Measurements from ENCODE around the gene HSPA4.
"Not testable (repeated sequence)": the region's sequence is repeated elsewhere in the genome, so short reads cannot be mapped to it uniquely, and the experiment has no call there.

HSPA4 gene

DNA sequence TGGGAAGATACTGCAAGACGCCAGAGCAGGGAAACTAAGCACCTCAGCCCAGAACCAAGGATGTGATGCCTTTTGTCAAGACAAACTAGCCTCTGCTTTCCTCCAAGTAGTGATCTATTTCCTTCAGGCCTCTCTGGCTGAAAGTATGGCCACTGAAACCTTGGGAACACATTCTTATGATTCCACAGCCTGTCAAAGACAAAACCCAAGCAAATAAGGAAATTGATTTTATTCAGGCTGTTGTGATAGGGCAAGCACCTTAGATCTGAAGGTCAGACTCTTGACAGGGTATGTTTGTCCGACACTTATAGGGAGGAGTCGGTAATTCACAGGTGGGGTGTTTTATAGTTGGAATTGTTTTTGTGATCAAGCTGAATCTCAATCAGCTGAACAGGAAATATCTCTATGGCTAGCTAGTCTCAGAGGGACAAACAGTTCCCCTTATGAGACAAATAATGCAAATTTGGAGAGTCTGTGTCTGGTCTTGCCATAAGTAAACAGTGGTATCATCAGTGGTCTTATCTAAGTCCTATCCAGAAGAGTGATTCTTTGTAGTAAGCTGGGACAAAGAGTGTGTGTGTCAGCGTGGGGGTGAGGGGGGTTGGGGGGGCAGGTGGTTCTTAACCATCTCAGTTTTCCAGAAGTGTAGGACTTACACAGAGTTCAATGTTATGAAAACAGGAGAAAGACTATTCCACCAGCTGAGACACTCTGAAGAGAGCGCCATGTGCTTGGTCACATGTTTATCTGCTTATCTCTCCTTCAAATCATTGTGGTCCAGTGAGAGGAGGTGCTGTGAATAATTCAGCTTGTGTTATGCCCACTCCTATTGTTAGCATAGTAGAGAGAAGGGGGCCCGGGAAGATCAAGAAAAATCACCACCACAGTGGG lies 18.7 kb upstream of the HSPA4 start:
- no peak for DNase-seq
- Histone ChIP-seq H3K4me2 (ENCODE audit: low read depth, low read length) (no peak overlapping the region), H3K27ac (ENCODE audit: low read length) (no peak overlapping the region), H2AFZ (ENCODE audit: low read length) (no peak overlapping the region), H3K27me3 (replicated peaks; ENCODE audit: insufficient read depth, low read length) (no peaks in the 10 kb centered on the region), H3K4me1 (ENCODE audit: low read length) (no peaks in the 10 kb centered on the region), H4K20me1 (ENCODE audit: insufficient read depth, low read length) (no peaks in the 10 kb centered on the region), H3F3A (ENCODE audit: insufficient read depth, low read length) (no peaks in the 10 kb centered on the region), H3K9me2 (replicated peaks; ENCODE audit: insufficient read depth, low read length) (no peaks in the 10 kb centered on the region), H3K9me3 (replicated peaks; ENCODE audit: insufficient read depth, low read length) (no peaks in the 10 kb centered on the region), H3K79me2 (ENCODE audit: low read length) (no peaks in the 10 kb centered on the region), H3K4me3 (ENCODE audit: low read length) (no peak overlapping the region), H3K36me3 (replicated peaks; ENCODE audit: insufficient read depth, low read length) (no peaks in the 10 kb centered on the region), H3K9ac (ENCODE audit: low read length) (no peak overlapping the region)
- TF ChIP-seq, protein P1, sequence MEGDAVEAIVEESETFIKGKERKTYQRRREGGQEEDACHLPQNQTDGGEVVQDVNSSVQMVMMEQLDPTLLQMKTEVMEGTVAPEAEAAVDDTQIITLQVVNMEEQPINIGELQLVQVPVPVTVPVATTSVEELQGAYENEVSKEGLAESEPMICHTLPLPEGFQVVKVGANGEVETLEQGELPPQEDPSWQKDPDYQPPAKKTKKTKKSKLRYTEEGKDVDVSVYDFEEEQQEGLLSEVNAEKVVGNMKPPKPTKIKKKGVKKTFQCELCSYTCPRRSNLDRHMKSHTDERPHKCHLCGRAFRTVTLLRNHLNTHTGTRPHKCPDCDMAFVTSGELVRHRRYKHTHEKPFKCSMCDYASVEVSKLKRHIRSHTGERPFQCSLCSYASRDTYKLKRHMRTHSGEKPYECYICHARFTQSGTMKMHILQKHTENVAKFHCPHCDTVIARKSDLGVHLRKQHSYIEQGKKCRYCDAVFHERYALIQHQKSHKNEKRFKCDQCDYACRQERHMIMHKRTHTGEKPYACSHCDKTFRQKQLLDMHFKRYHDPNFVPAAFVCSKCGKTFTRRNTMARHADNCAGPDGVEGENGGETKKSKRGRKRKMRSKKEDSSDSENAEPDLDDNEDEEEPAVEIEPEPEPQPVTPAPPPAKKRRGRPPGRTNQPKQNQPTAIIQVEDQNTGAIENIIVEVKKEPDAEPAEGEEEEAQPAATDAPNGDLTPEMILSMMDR (IDR thresholded peaks at IDR 0.05; ENCODE audit: low read length) = no peak
- no peak for TF ChIP-seq EZH2phosphoT487 (IDR thresholded peaks at IDR 0.05; ENCODE audit: low read length)
- no peak for TF ChIP-seq EZH2 (optimal IDR thresholded peaks at IDR 0.05; ENCODE audit: low read depth, low read length)

GRCh38 chr5:133034064-133034463 lies 17.7 kb upstream of the HSPA4 start:
- no peaks in the 10 kb centered on the region for H3K27me3 ChIP-seq (replicated peaks; ENCODE audit: insufficient read depth, low read length)
- H3K36me3 ChIP-seq (replicated peaks; ENCODE audit: insufficient read depth, low read length) = no peaks in the 10 kb centered on the region
- H3K27ac ChIP-seq (ENCODE audit: low read length) = no peak overlapping the region
- H3K9me2 ChIP-seq (replicated peaks; ENCODE audit: insufficient read depth, low read length) = no peaks in the 10 kb centered on the region
- H3K4me2 ChIP-seq (ENCODE audit: low read depth, low read length) = no peak overlapping the region
- H3K4me1 ChIP-seq (ENCODE audit: low read length) = no peaks in the 10 kb centered on the region
- no peak overlapping the region for H3K9ac ChIP-seq (ENCODE audit: low read length)
- TF ChIP-seq, protein P1 (IDR thresholded peaks at IDR 0.05; ENCODE audit: low read length) = no peak
- TF ChIP-seq EZH2phosphoT487 (IDR thresholded peaks at IDR 0.05; ENCODE audit: low read length) (no peak), EZH2 (optimal IDR thresholded peaks at IDR 0.05; ENCODE audit: low read depth, low read length) (no peak)
- no peaks in the 10 kb centered on the region for H3K9me3 ChIP-seq (replicated peaks; ENCODE audit: insufficient read depth, low read length)
- no peaks in the 10 kb centered on the region for H3K79me2 ChIP-seq (ENCODE audit: low read length)
- no peak overlapping the region for H2AFZ ChIP-seq (ENCODE audit: low read length)
- H4K20me1 ChIP-seq (ENCODE audit: insufficient read depth, low read length) = no peaks in the 10 kb centered on the region
- no peaks in the 10 kb centered on the region for H3F3A ChIP-seq (ENCODE audit: insufficient read depth, low read length)
- DNase-seq = no peak
- no peak overlapping the region for H3K4me3 ChIP-seq (ENCODE audit: low read length)

DNA sequence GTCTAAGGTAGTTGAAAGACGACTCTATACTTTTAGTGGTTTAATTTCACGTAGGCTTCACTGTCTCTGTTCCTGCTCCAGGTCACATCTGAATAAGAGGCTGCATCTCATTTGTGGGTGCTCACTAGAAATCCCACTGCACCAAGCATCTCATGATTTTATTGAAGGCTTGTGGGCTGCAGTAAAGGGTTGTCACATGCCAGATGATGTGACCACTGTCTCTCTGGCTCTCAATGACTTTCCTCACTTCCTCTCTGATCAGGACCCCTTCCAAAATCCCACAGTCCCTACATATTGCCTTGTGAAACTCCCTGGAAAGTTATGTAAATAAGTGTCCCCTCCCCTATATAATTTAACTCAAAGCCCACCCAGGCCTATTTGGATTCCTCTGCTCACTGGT lies 16.6 kb upstream of the HSPA4 start:
- no peak overlapping the region for H2AFZ ChIP-seq (ENCODE audit: low read length)
- no peaks in the 10 kb centered on the region for H3K36me3 ChIP-seq (replicated peaks; ENCODE audit: insufficient read depth, low read length)
- no peak for DNase-seq
- no peaks in the 10 kb centered on the region for H3K79me2 ChIP-seq (ENCODE audit: low read length)
- no peaks in the 10 kb centered on the region for H3F3A ChIP-seq (ENCODE audit: insufficient read depth, low read length)
- H3K4me2 ChIP-seq (ENCODE audit: low read depth, low read length) = no peak overlapping the region
- H3K4me3 ChIP-seq (ENCODE audit: low read length) = no peak overlapping the region
- H4K20me1 ChIP-seq (ENCODE audit: insufficient read depth, low read length) = no peaks in the 10 kb centered on the region
- TF ChIP-seq EZH2phosphoT487 (IDR thresholded peaks at IDR 0.05; ENCODE audit: low read length) = no peak
- TF ChIP-seq EZH2 (optimal IDR thresholded peaks at IDR 0.05; ENCODE audit: low read depth, low read length) = no peak
- TF ChIP-seq, protein P1 (IDR thresholded peaks at IDR 0.05; ENCODE audit: low read length) = no peak
- H3K4me1 ChIP-seq (ENCODE audit: low read length) = no peaks in the 10 kb centered on the region
- H3K9ac ChIP-seq (ENCODE audit: low read length) = no peak overlapping the region
- H3K9me2 ChIP-seq (replicated peaks; ENCODE audit: insufficient read depth, low read length) = no peaks in the 10 kb centered on the region
- no peaks in the 10 kb centered on the region for H3K27me3 ChIP-seq (replicated peaks; ENCODE audit: insufficient read depth, low read length)
- H3K9me3 ChIP-seq (replicated peaks; ENCODE audit: insufficient read depth, low read length) = no peaks in the 10 kb centered on the region
- H3K27ac ChIP-seq (ENCODE audit: low read length) = no peak overlapping the region

GRCh38 chr5:133036677-133037076 lies 15.1 kb upstream of the HSPA4 start:
- H3K9me2 ChIP-seq (replicated peaks; ENCODE audit: insufficient read depth, low read length); H3K9me3 ChIP-seq (replicated peaks; ENCODE audit: insufficient read depth, low read length); H3K4me2 ChIP-seq (ENCODE audit: low read depth, low read length); H3K36me3 ChIP-seq (replicated peaks; ENCODE audit: insufficient read depth, low read length); H2AFZ ChIP-seq (ENCODE audit: low read length); H4K20me1 ChIP-seq (ENCODE audit: insufficient read depth, low read length); H3K27ac ChIP-seq (ENCODE audit: low read length); H3F3A ChIP-seq (ENCODE audit: insufficient read depth, low read length); H3K4me3 ChIP-seq (ENCODE audit: low read length); H3K4me1 ChIP-seq (ENCODE audit: low read length); H3K27me3 ChIP-seq (replicated peaks; ENCODE audit: insufficient read depth, low read length); H3K9ac ChIP-seq (ENCODE audit: low read length); H3K79me2 ChIP-seq (ENCODE audit: low read length); DNase-seq: not testable (repeated sequence)

Measured in MM.1S (cell line).